Inferior parietal cortex (tissue), 1 donor: Measurements from ENCODE around the gene TADA1.
A peak's percentile ranks its signal among the peaks of the same experiment; 100 is the strongest.
"Not testable (repeated sequence)": the region's sequence is repeated elsewhere in the genome, so short reads cannot be mapped to it uniquely, and the experiment has no call there.

Source experiments
- DNase-seq: peaks from one replicate; pipeline ENCODE4 v3.0.0-alpha.2; 2016; ENCODE audit errors: extremely low spot score

The TADA1 gene

GRCh38 chr1:166843769-166844596, 32.1 kb downstream of the TADA1 start:
- DNase-seq = peak; percentile 36

- DNase-seq = no peak
These were observed 32.7 kb downstream of the TADA1 start for GRCh38 chr1:166843322-166843721.

GRCh38 chr1:166840309-166841274, 35.5 kb downstream of the TADA1 start:
- DNase-seq = peak; percentile 44

GRCh38 chr1:166839600-166840308, 36.3 kb downstream of the TADA1 start:
- DNase-seq = peak; percentile 31

- peak; percentile 91 for DNase-seq
These were observed 37.1 kb downstream of the TADA1 start, which contains the start of gene POGK for GRCh38 chr1:166838766-166839599. TSS of gene POGK (plus strand) at chr1:166839475. CDS start at chr1:166840957, 1,482 bp downstream.

GRCh38 chr1:166836733-166837132, 39.3 kb downstream of the TADA1 start:
- no peak for DNase-seq

GRCh38 chr1:166829762-166830161, 46.3 kb downstream of the TADA1 start:
- DNase-seq = not testable (repeated sequence)

- DNase-seq = no peak
These were observed 48.6 kb downstream of the TADA1 start for GRCh38 chr1:166827426-166827825.

GRCh38 chr1:166822385-166822784, 53.7 kb downstream of the TADA1 start:
- no peak for DNase-seq

GRCh38 chr1:166819974-166820373, 56.1 kb downstream of the TADA1 start:
- no peak for DNase-seq

GRCh38 chr1:166814611-166815010, 61.5 kb downstream of the TADA1 start:
- DNase-seq = no peak

GRCh38 chr1:166813508-166814223, 62.4 kb downstream of the TADA1 start:
- DNase-seq = no peak

- no peak for DNase-seq
These were observed 64.4 kb downstream of the TADA1 start for GRCh38 chr1:166811691-166812090.

- DNase-seq = no peak
These were observed 67.1 kb downstream of the TADA1 start for GRCh38 chr1:166808952-166809351.
